ENCODE measurements around the gene DDRGK1.
A peak's percentile ranks its signal among the peaks of the same experiment; 100 is the strongest.
"Not testable (repeated sequence)": the region's sequence is repeated elsewhere in the genome, so short reads cannot be mapped to it uniquely, and the experiment has no call there.

Gene DDRGK1

GRCh38 chr20:3183896-3184612 lies 20.4 kb downstream of the DDRGK1 start:
- DNase-seq, result no peak

GRCh38 chr20:3182429-3182828 lies 22.1 kb downstream of the DDRGK1 start:
- not testable (repeated sequence) for DNase-seq

- DNase-seq, result no peak
These were observed 23.2 kb downstream of the DDRGK1 start for GRCh38 chr20:3181270-3181669.

GRCh38 chr20:3180319-3180718 lies 24.2 kb downstream of the DDRGK1 start:
- DNase-seq, result no peak

GRCh38 chr20:3177746-3178485 lies 26.6 kb downstream of the DDRGK1 start:
- no peak for DNase-seq

GRCh38 chr20:3175270-3175669 lies 29.2 kb downstream of the DDRGK1 start:
- DNase-seq, result no peak

- DNase-seq, result peak in 1 of 14 donors; percentile 43
These were observed 29.8 kb downstream of the DDRGK1 start for GRCh38 chr20:3174442-3175261.

- DNase-seq, result peak in 9 of 14 donors; percentile 44 to 90 (median 64)
These were observed 30.7 kb downstream of the DDRGK1 start for GRCh38 chr20:3173610-3174441.

- peak in 11 of 14 donors; percentile 50 to 82 (median 73) for DNase-seq
These were observed 31.4 kb downstream of the DDRGK1 start, which contains the start of gene LZTS3 for GRCh38 chr20:3172933-3173609. Gene LZTS3 (minus strand): TSS chr20:3173549. CDS start chr20:3167163, 6,386 bp downstream.

GRCh38 chr20:3172126-3172932 lies 32.2 kb downstream of the DDRGK1 start:
- DNase-seq, result peak in 1 of 14 donors; percentile 29

GRCh38 chr20:3171391-3172125 lies 32.9 kb downstream of the DDRGK1 start:
- peak in 1 of 14 donors; percentile 29 for DNase-seq

GRCh38 chr20:3168829-3169590 lies 35.5 kb downstream of the DDRGK1 start:
- DNase-seq, result no peak

GRCh38 chr20:3168079-3168828 lies 36.2 kb downstream of the DDRGK1 start:
- DNase-seq, result no peak

GRCh38 chr20:3167738-3168078 lies 36.8 kb downstream of the DDRGK1 start:
- no peak for DNase-seq

- DNase-seq, result no peak
These were observed 37.6 kb downstream of the DDRGK1 start for GRCh38 chr20:3166913-3167342.

GRCh38 chr20:3166338-3166912 lies 38.1 kb downstream of the DDRGK1 start:
- no peak for DNase-seq

- peak in 2 of 14 donors; percentile 15 to 73 for DNase-seq
These were observed 38.8 kb downstream of the DDRGK1 start for GRCh38 chr20:3165473-3166337.
